CD4-positive, alpha-beta T cell (primary cell): ENCODE results near the gene MEGF8. TPM values are rescaled to one million over a fixed set of nuclear protein-coding genes. Genes with fewer than 3 reads are reported as not detected.

Source experiments
- ATAC-seq: fragments of 200-7000 bp; cut with Tn5 transposase; one replicate; pipeline ENCODE4 v1.10.0; 2022; ENCODE audit warnings: mild to moderate bottlenecking; ENCODE audit not compliant: poor library complexity
- CTCF ChIA-PET: fragments of 350-600 bp; sonication (Branson Sonifier 250); formaldehyde crosslinking; loops from one replicate; lab custom pipeline; 2021; ENCODE audit warnings: antibody characterized with exemption, inconsistent platforms; lab: Charles Lee
- POLR2A ChIA-PET: fragments of 350-600 bp; sonication (Branson Sonifier 250); formaldehyde crosslinking; loops from one replicate; lab custom pipeline; 2021; ENCODE audit warnings: antibody characterized with exemption, inconsistent platforms; lab: Charles Lee
- DNase-seq, 14 experiments: peaks; one replicate each; pipeline ENCODE4 v3.0.0-alpha.2; 2013 to 2020; ENCODE audit warnings: mixed read lengths in 2 of 14
- H3K27ac ChIP-seq, 2 donors: one replicate each; pipeline versions ENCODE4 v1.5.1 to v1.7.0; 2013; ENCODE audit warnings: low read length in 2 of 2, low read depth in 1 of 2, mild to moderate bottlenecking in 1 of 2
- H3K27me3 ChIP-seq, 2 experiments: 1 replicate in 1 of 2; 2 replicates in 1 of 2; pipeline versions ENCODE4 v1.6.1 to v1.7.0; 2013; ENCODE audit warnings: low read length in 2 of 2, control low read depth in 1 of 2, mild to moderate bottlenecking in 1 of 2, moderate library complexity in 1 of 2; ENCODE audit not compliant: insufficient read depth in 2 of 2, control insufficient read depth in 1 of 2
- H3K36me3 ChIP-seq: one replicate; pipeline ENCODE4 v1.6.1; 2013; ENCODE audit warnings: low read length, control low read depth; ENCODE audit not compliant: insufficient read depth
- H3K4me1 ChIP-seq: one replicate; pipeline ENCODE4 v1.6.1; 2013; ENCODE audit warnings: low read length, control low read depth; ENCODE audit not compliant: insufficient read depth
- H3K4me3 ChIP-seq: one replicate; pipeline ENCODE4 v1.5.1; 2013; ENCODE audit warnings: mild to moderate bottlenecking, low read length, moderate library complexity
- H3K9me3 ChIP-seq, 2 experiments: 1 replicate in 1 of 2; 2 replicates in 1 of 2; pipeline versions ENCODE4 v1.6.1 to v1.7.0; 2013; ENCODE audit warnings: low read length in 2 of 2, mild to moderate bottlenecking in 2 of 2, control low read depth in 1 of 2, moderate library complexity in 1 of 2; ENCODE audit not compliant: control insufficient read depth in 1 of 2, insufficient read depth in 1 of 2
- H3K27ac Mint-ChIP-seq: one replicate; pipeline ENCODE4 v1.8.0; 2020; ENCODE audit warnings: mixed read lengths
- H3K27me3 Mint-ChIP-seq: one replicate; pipeline ENCODE4 v1.8.0; 2021; ENCODE audit warnings: mixed read lengths
- H3K36me3 Mint-ChIP-seq: one replicate; pipeline ENCODE4 v1.8.0; 2021; ENCODE audit warnings: low read depth, mixed read lengths
- H3K4me1 Mint-ChIP-seq: one replicate; pipeline ENCODE4 v1.8.0; 2021; ENCODE audit warnings: low read depth, mixed read lengths
- H3K4me3 Mint-ChIP-seq: one replicate; pipeline ENCODE4 v1.8.0; 2020; ENCODE audit warnings: mild to moderate bottlenecking, mixed read lengths
- H3K9me3 Mint-ChIP-seq: one replicate; pipeline ENCODE4 v1.8.0; 2020; ENCODE audit warnings: mixed read lengths
- intact Hi-C, 2 experiments: fragments of 100-400 bp; cut with DNase I in 1 of 2; cut with micrococcal nuclease in 1 of 2; formaldehyde crosslinking; loops; one replicate each; pipeline versions ENCODE4 v1.15.1 to v1.9.0; 2023 to 2025; cut with DNase I, micrococcal nuclease
- total RNA-seq, 174 experiments: library from RNA in 2 of 174; stranded (reverse) in 2 of 174; gene quantifications; one replicate each; pipeline ENCODE4 v1.2.3 and lab custom pipeline; 2021 to 2026
- TF ChIP-seq, protein P1 (sequence below): fragments of 200-600 bp; IDR thresholded peaks from one replicate; pipeline ENCODE4 v1.8.0; 2022; ENCODE audit warnings: antibody characterized with exemption, mild to moderate bottlenecking

The MEGF8 gene
- total RNA-seq, 2 experiments from 2014 or later: 4.1 to 4.2 TPM

DNA sequence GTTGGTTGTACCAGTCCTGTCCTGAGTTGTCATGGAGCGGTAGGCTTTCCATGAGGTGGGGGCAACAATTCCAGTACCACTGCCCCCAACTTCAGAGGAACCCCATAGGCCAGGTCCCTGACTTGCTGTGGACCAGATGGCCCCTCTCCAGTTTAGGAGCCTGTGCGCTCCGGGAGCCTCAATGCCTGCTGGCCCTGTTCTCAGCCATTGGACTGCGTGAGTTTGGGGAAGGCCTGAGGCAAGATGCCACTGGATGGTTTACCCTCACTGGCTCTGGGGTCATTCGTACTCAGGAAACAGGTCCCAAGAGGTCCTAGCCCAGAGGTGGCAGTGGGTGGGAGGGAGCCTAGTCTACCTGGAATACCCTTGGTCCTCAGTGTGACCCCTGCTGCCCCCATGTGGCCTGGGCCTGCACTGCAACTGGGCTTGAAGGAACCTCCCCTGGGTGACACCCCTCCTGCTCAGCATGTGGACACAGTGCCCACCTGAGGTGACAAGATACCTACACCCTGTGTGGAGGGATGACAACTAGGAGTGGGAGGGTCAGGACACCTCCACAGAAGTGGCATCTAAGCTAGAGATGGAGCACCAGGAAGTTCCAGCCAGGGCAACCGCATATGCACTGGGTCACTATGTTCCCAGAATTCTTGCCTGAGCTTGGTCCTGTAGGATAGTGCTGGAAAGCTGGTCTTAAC, 29.5 kb upstream of the MEGF8 start:
- ChIA-PET POLR2A (interaction anchor here (0.7 to 1.3 kb wide), 3 partner anchors 13 to 54 kb away, joined by 3 read pairs; partner anchors contain the start of gene GSK3A), CTCF (interaction anchor here (0.7 to 2.0 kb wide), 12 partner anchors 11 to 187 kb away, joined by 3 to 11 read pairs (median 3); partner anchors contain the start of genes GSK3A and TMEM145)
- peak overlapping the region; percentile 28 for H3K27ac Mint-ChIP-seq

DNA sequence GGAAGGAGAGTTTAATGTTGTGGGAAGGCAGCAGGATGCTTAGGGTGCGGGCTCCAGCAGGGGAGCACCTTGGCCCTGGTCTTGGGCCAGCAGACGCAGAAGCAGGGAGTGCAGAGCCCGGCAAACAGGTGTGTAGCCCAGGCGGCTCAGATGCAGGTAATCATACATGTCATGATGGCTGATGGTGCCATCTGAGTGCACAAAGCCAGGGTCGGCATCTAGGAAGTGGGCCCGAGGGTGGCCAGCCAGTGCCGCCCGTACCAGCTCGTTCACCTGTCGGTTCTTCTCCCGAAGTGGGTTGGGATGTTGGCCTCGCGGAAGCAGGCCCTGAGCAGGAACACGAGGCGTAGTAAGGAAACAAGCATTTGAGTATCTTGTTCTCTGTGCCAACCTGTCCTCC, 28.4 kb upstream of the MEGF8 start:
- H3K36me3 ChIP-seq: peaks cover 28% of the 10 kb centered on the region
- Mint-ChIP-seq H3K27ac (peak overlapping the region; percentile 27), H3K27me3 (no peaks in the 10 kb centered on the region), H3K36me3 (peaks cover 43% of the 10 kb centered on the region), H3K4me3 (no peak overlapping the region), H3K4me1 (peaks cover 17% of the 10 kb centered on the region), H3K9me3 (no peaks in the 10 kb centered on the region)
- intact Hi-C loops: loop anchor here in 1 of 2 experiments (2.0 to 5.0 kb wide), 2 partner anchors 115 to 164 kb away; partner anchors contain the start of gene POU2F2
- POLR2A ChIA-PET: no interaction called here
- TF ChIP-seq, protein P1, sequence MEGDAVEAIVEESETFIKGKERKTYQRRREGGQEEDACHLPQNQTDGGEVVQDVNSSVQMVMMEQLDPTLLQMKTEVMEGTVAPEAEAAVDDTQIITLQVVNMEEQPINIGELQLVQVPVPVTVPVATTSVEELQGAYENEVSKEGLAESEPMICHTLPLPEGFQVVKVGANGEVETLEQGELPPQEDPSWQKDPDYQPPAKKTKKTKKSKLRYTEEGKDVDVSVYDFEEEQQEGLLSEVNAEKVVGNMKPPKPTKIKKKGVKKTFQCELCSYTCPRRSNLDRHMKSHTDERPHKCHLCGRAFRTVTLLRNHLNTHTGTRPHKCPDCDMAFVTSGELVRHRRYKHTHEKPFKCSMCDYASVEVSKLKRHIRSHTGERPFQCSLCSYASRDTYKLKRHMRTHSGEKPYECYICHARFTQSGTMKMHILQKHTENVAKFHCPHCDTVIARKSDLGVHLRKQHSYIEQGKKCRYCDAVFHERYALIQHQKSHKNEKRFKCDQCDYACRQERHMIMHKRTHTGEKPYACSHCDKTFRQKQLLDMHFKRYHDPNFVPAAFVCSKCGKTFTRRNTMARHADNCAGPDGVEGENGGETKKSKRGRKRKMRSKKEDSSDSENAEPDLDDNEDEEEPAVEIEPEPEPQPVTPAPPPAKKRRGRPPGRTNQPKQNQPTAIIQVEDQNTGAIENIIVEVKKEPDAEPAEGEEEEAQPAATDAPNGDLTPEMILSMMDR: no peak
- CTCF ChIA-PET: interaction anchor here (0.9 to 1.4 kb wide), 2 partner anchors 12 to 164 kb away, joined by 5 to 6 read pairs; no protein-coding TSS in a partner anchor
- H3K9me3 ChIP-seq: no peaks in the 10 kb centered on the region
- no peaks in the 10 kb centered on the region for H3K27me3 ChIP-seq
- no peak overlapping the region for H3K27ac ChIP-seq
- DNase-seq: no peak
- ATAC-seq: no peak
- H3K4me3 ChIP-seq: no peak overlapping the region
- peaks cover 25% of the 10 kb centered on the region for H3K4me1 ChIP-seq

More for the DNA sequence above, 29.5 kb upstream of the MEGF8 start:
- H3K4me3 ChIP-seq: no peak overlapping the region
- no peaks in the 10 kb centered on the region for H3K9me3 ChIP-seq
- no peaks in the 10 kb centered on the region for H3K27me3 Mint-ChIP-seq
- TF ChIP-seq, protein P1: peak; percentile 98
- peak overlapping the region; percentile 54 for H3K4me3 Mint-ChIP-seq
- no peaks in the 10 kb centered on the region for H3K9me3 Mint-ChIP-seq
- DNase-seq: peak; percentile 85 to 95 (median 88)
- peaks cover 49% of the 10 kb centered on the region for H3K36me3 Mint-ChIP-seq
- H3K4me1 Mint-ChIP-seq: peaks cover 15% of the 10 kb centered on the region
- no peaks in the 10 kb centered on the region for H3K27me3 ChIP-seq
- H3K27ac ChIP-seq: no peak overlapping the region
- intact Hi-C loops: loop anchor here (1.0 to 5.0 kb wide), 4 partner anchors 114 to 188 kb away; partner anchors contain the start of gene POU2F2 (in 1 of the 2)
- peaks cover 24% of the 10 kb centered on the region for H3K4me1 ChIP-seq
- peaks cover 38% of the 10 kb centered on the region for H3K36me3 ChIP-seq
- peak; percentile 95 for ATAC-seq

DNA sequence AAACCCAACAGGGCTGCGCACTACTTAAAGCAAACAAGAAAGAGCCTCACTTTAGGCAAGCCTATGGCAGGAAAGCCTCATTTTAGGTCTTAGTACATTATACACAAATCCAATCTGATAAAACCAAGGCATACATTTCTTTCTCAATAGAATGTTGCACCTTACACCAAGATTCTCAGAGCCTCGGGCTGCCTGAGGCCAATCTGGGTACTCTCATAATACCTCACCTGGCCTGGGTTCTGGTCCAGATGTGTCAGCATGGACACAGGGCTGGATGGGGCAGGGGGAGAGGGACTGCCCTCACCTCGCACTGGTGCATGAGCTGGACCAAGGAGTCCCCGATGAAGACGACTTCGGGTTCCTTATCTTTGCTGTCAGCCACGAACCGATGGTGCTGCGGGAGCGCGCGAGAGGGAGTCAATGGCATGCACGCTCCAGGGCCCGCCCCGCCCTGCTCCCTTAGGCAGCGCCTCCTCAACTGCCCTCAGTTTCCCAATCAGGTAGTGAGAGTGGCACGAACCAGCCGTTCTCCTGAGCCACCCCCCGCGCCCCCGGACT, 23.7 kb upstream of the MEGF8 start, which contains the start of gene PRR19:
TSS of gene PRR19 (plus strand) at position 487 of the 558 bp plus-strand sequence. CDS start 7,453 bp downstream, outside the sequence.
- TF ChIP-seq, protein P1: no peak
- Histone ChIP-seq H3K9me3 (peaks cover 0 to 2% of the 10 kb centered on the region in 2 experiments), H3K36me3 (peaks cover 1% of the 10 kb centered on the region), H3K27me3 (no peaks in the 10 kb centered on the region), H3K4me3 (peak within 1 kb of the TSS; percentile 91), H3K27ac (peak within 1 kb of the TSS; percentile 29 to 58), H3K4me1 (peaks cover 28% of the 10 kb centered on the region)
- ChIA-PET POLR2A (interaction anchor here (0.6 to 1.3 kb wide), 10 partner anchors 17 to 186 kb away, joined by 3 to 9 read pairs (median 3); partner anchors contain the start of gene POU2F2), CTCF (interaction anchor here (0.9 kb wide), 2 partner anchors 22 to 54 kb away, joined by 3 read pairs; no protein-coding TSS in a partner anchor)
- Mint-ChIP-seq H3K9me3 (no peaks in the 10 kb centered on the region), H3K4me3 (peak within 1 kb of the TSS; percentile 88), H3K4me1 (peaks cover 26% of the 10 kb centered on the region), H3K27me3 (no peaks in the 10 kb centered on the region), H3K27ac (peak within 1 kb of the TSS; percentile 66), H3K36me3 (peaks cover 10% of the 10 kb centered on the region)
- DNase-seq (peak in 3 of 14 experiments; percentile 33 to 52 (median 46)), ATAC-seq (peak; percentile 15)
- intact Hi-C loops: loop anchor here (1.0 to 5.0 kb wide), 3 partner anchors 19 to 104 kb away; partner anchors contain the start of gene MEGF8 (in 2 of the 2)
